ENCODE measurements around the gene NPY2R. TPM values are rescaled to one million over a fixed set of nuclear protein-coding genes. Genes with fewer than 3 reads are reported as not detected.

The NPY2R gene
- total RNA-seq, 1 experiment from 2014 or later, result not detected

DNA sequence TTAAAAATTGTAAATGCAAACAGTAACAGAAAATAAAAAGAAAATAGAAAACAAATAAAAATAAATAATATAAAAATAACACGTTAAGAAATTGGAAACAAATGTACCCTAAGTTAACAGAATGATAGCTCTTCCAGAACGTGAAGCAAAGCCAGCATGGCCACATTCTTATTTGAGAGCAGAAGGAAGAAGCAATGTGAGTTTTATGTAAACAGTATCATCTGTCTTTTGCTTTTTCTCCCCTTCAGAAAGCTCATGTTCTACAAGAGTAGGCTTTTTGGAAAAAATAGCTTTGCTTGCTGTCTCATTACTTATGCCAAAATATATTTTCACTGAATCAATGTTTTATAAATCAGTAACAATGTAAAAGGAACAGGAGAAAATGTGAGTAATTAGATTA is 18.7 kb downstream of the NPY2R start:
- no peaks in the 10 kb centered on the region for H3K4me1 ChIP-seq (ENCODE audit: control insufficient read depth, insufficient read depth, low read length)
- ATAC-seq (no peak), DNase-seq (ENCODE audit: low read depth, low spot score) (no peak)
- POLR2A ChIA-PET, result no interaction called here
- in situ Hi-C loops (cut with HindIII; ENCODE audit: low pct_unique_long_range_greater_than_20kb, low sequenced_read_pairs) (no loop called here), intact Hi-C loops (cut with micrococcal nuclease; ENCODE audit: unreplicated experiment) (no loop called here)
- no peaks in the 10 kb centered on the region for H3K27me3 ChIP-seq (ENCODE audit: control insufficient read depth, insufficient read depth, low read length)
- no TSS peak for BruUV-seq (replicated peaks)
- H3K4me3 ChIP-seq (ENCODE audit: low read depth in 2 of 2, low read length in 2 of 2), result no peak overlapping the region
- H3K27ac ChIP-seq (ENCODE audit: low read length), result no peak overlapping the region
- CTCF ChIA-PET, result no interaction called here
- H3K36me3 ChIP-seq (ENCODE audit: control insufficient read depth, insufficient read depth, low read length), result no peaks in the 10 kb centered on the region
- no peaks in the 10 kb centered on the region for H3K9me3 ChIP-seq (ENCODE audit: control insufficient read depth, insufficient read depth, low read depth, low read length)
- TF ChIP-seq TCF7L2 (IDR thresholded peaks at IDR 0.05; ENCODE audit: low read depth, low read length) (no peak), SIN3A (IDR thresholded peaks at IDR 0.05; ENCODE audit: borderline replicate concordance, insufficient read depth, low read depth, low read length) (no peak), POLR2AphosphoS5 (IDR thresholded peaks at IDR 0.05; ENCODE audit: low read depth, low read length) (no peak)
- TF ChIP-seq, protein P1, sequence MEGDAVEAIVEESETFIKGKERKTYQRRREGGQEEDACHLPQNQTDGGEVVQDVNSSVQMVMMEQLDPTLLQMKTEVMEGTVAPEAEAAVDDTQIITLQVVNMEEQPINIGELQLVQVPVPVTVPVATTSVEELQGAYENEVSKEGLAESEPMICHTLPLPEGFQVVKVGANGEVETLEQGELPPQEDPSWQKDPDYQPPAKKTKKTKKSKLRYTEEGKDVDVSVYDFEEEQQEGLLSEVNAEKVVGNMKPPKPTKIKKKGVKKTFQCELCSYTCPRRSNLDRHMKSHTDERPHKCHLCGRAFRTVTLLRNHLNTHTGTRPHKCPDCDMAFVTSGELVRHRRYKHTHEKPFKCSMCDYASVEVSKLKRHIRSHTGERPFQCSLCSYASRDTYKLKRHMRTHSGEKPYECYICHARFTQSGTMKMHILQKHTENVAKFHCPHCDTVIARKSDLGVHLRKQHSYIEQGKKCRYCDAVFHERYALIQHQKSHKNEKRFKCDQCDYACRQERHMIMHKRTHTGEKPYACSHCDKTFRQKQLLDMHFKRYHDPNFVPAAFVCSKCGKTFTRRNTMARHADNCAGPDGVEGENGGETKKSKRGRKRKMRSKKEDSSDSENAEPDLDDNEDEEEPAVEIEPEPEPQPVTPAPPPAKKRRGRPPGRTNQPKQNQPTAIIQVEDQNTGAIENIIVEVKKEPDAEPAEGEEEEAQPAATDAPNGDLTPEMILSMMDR (IDR thresholded peaks at IDR 0.05), result no peak
- TF ChIP-seq, protein P2, sequence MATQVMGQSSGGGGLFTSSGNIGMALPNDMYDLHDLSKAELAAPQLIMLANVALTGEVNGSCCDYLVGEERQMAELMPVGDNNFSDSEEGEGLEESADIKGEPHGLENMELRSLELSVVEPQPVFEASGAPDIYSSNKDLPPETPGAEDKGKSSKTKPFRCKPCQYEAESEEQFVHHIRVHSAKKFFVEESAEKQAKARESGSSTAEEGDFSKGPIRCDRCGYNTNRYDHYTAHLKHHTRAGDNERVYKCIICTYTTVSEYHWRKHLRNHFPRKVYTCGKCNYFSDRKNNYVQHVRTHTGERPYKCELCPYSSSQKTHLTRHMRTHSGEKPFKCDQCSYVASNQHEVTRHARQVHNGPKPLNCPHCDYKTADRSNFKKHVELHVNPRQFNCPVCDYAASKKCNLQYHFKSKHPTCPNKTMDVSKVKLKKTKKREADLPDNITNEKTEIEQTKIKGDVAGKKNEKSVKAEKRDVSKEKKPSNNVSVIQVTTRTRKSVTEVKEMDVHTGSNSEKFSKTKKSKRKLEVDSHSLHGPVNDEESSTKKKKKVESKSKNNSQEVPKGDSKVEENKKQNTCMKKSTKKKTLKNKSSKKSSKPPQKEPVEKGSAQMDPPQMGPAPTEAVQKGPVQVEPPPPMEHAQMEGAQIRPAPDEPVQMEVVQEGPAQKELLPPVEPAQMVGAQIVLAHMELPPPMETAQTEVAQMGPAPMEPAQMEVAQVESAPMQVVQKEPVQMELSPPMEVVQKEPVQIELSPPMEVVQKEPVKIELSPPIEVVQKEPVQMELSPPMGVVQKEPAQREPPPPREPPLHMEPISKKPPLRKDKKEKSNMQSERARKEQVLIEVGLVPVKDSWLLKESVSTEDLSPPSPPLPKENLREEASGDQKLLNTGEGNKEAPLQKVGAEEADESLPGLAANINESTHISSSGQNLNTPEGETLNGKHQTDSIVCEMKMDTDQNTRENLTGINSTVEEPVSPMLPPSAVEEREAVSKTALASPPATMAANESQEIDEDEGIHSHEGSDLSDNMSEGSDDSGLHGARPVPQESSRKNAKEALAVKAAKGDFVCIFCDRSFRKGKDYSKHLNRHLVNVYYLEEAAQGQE (IDR thresholded peaks at IDR 0.05; ENCODE audit: insufficient read depth in 1 of 2, low read depth in 2 of 2, low read length in 1 of 2), result no peak

DNA sequence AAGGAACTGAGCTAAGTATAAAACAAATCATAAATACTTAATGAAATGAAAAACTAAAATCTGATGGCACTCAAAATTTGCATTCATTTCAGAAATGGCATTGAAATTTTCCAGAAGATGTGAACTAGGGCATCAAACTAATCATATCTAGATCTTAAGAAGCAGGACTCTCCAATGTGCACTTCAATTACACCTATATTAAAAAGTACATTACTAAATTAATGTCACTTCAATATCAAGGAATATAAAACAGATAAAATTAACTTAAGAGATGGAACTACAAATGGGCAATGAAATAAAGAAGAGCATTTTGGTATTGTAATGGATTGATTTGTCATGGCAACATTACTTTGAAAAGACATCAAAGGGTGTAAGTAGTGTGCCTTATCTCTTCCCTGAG is 20.3 kb downstream of the NPY2R start:
- intact Hi-C loops (cut with micrococcal nuclease; ENCODE audit: unreplicated experiment) (no loop called here), in situ Hi-C loops (cut with HindIII; ENCODE audit: low pct_unique_long_range_greater_than_20kb, low sequenced_read_pairs) (no loop called here)
- no peaks in the 10 kb centered on the region for H3K27me3 ChIP-seq (ENCODE audit: control insufficient read depth, insufficient read depth, low read length)
- ChIA-PET CTCF (no interaction called here), POLR2A (no interaction called here)
- BruUV-seq (replicated peaks), result no TSS peak
- DNase-seq (ENCODE audit: low read depth, low spot score) (no peak), ATAC-seq (no peak)
- H3K4me3 ChIP-seq (ENCODE audit: low read depth in 2 of 2, low read length in 2 of 2), result no peak overlapping the region
- H3K9me3 ChIP-seq (ENCODE audit: control insufficient read depth, insufficient read depth, low read depth, low read length), result no peaks in the 10 kb centered on the region
- TF ChIP-seq TCF7L2 (IDR thresholded peaks at IDR 0.05; ENCODE audit: low read depth, low read length), result no peak
- no peak for TF ChIP-seq POLR2AphosphoS5 (IDR thresholded peaks at IDR 0.05; ENCODE audit: low read depth, low read length)
- TF ChIP-seq, protein P2 (IDR thresholded peaks at IDR 0.05; ENCODE audit: insufficient read depth in 1 of 2, low read depth in 2 of 2, low read length in 1 of 2), result no peak
- TF ChIP-seq, protein P1 (IDR thresholded peaks at IDR 0.05), result no peak
- no peak for TF ChIP-seq SIN3A (IDR thresholded peaks at IDR 0.05; ENCODE audit: borderline replicate concordance, insufficient read depth, low read depth, low read length)
- H3K27ac ChIP-seq (ENCODE audit: low read length), result no peak overlapping the region
- H3K4me1 ChIP-seq (ENCODE audit: control insufficient read depth, insufficient read depth, low read length), result no peaks in the 10 kb centered on the region
- no peaks in the 10 kb centered on the region for H3K36me3 ChIP-seq (ENCODE audit: control insufficient read depth, insufficient read depth, low read length)

Measured in Panc1 (cell line).